Muscle layer of duodenum (tissue), 2 donors: ENCODE results near the gene TLCD3B.
A peak's percentile ranks its signal among the peaks of the same experiment; 100 is the strongest.

ENCODE experiments used
- H3K27ac ChIP-seq: one replicate; pipeline ENCODE4 v1.7.0; 2013; ENCODE audit warnings: mild to moderate bottlenecking, low read length
- H3K27me3 ChIP-seq: one replicate; pipeline ENCODE4 v1.7.0; 2013; ENCODE audit warnings: low read depth, mild to moderate bottlenecking, control low read depth, low read length
- H3K36me3 ChIP-seq, 2 donors: one replicate each; pipeline ENCODE4 v1.7.0; 2013; ENCODE audit warnings: low read length in 2 of 2, control low read depth in 1 of 2, mild to moderate bottlenecking in 1 of 2; ENCODE audit not compliant: insufficient read depth in 2 of 2, control insufficient read depth in 1 of 2
- H3K4me1 ChIP-seq, 2 donors: one replicate each; pipeline ENCODE4 v1.7.0; 2013; ENCODE audit warnings: low read length in 2 of 2, mild to moderate bottlenecking in 2 of 2, control low read depth in 1 of 2, moderate library complexity in 1 of 2; ENCODE audit not compliant: insufficient read depth in 2 of 2, control insufficient read depth in 1 of 2
- H3K4me3 ChIP-seq, 2 donors: one replicate each; pipeline ENCODE4 v1.7.0; 2013; ENCODE audit warnings: low read length in 2 of 2, low read depth in 1 of 2, mild to moderate bottlenecking in 1 of 2
- H3K9me3 ChIP-seq, 2 donors: one replicate each; pipeline ENCODE4 v1.7.0; 2013; ENCODE audit warnings: low read length in 2 of 2, control low read depth in 1 of 2, mild to moderate bottlenecking in 1 of 2; ENCODE audit not compliant: control insufficient read depth in 1 of 2
- donor health status: healthy.

Gene TLCD3B, protein sequence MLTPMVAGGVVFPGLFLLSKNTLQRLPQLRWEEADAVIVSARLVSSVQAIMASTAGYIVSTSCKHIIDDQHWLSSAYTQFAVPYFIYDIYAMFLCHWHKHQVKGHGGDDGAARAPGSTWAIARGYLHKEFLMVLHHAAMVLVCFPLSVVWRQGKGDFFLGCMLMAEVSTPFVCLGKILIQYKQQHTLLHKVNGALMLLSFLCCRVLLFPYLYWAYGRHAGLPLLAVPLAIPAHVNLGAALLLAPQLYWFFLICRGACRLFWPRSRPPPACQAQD

GRCh38 chr16:30030841-30031413, at the start of gene TLCD3B:
TSS of gene TLCD3B (minus strand) at chr16:30031271. CDS start at chr16:30030527, 744 bp downstream.
- no peaks in the 10 kb centered on the region for H3K9me3 ChIP-seq
- no peak within 1 kb of the TSS for H3K27ac ChIP-seq
- H3K4me1 ChIP-seq, result peaks cover 0 to 12% of the 10 kb centered on the region in 2 donors
- H3K27me3 ChIP-seq, result peaks cover 41% of the 10 kb centered on the region
- no peaks in the 10 kb centered on the region for H3K36me3 ChIP-seq
- peak within 1 kb of the TSS in 1 of 2 donors; percentile 32 for H3K4me3 ChIP-seq

DNA sequence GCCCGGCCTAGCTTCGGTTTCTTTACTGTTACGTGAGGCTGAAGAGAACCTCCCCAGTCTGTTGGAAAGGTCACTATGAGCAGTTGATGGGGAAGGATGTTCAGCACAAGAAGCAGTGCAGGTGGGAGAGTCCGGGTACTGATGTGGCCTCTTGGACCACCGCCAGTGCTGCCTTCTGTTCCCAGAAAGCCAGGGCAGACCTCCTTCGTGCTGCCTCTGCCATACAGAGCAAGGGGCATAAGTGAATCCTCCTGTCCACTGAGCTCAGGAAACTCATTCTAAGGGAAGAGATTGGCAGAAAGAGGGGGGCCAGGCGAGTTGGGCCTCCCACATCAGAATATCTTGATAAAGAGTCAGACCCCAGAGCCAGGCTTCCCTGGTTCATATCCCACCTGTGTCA, 48.4 kb upstream of the TLCD3B start:
- Histone ChIP-seq H3K27ac (no peak overlapping the region), H3K4me3 (no peak overlapping the region), H3K27me3 (no peaks in the 10 kb centered on the region), H3K9me3 (no peaks in the 10 kb centered on the region), H3K36me3 (peaks cover 46 to 62% of the 10 kb centered on the region in 2 donors), H3K4me1 (peaks cover 12 to 33% of the 10 kb centered on the region in 2 donors)

GRCh38 chr16:30078744-30079143, 47.7 kb upstream of the TLCD3B start:
- Histone ChIP-seq H3K4me3 (no peak overlapping the region), H3K27me3 (no peaks in the 10 kb centered on the region), H3K27ac (no peak overlapping the region), H3K36me3 (peaks cover 42 to 55% of the 10 kb centered on the region in 2 donors), H3K9me3 (no peaks in the 10 kb centered on the region), H3K4me1 (peaks cover 12 to 33% of the 10 kb centered on the region in 2 donors)

DNA sequence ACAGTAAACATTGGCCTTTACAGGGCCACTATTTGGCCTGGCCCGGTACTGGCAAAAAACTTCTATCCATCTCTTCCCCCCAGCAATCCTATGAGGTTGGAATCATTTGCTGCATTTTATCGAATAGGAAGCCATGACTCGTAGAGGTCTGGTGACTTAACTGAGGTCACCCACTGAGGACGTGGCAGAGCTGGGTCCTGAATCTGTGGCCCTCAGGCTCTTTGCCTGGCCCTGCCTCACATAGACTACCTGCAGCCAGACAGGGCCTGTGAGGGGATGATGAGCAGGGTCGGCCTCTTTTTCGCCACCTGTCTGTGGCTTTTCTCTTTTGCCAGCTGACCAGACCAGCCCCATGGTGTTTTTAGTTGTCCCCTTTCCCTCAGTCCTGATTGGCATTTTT, 46.6 kb upstream of the TLCD3B start:
- Histone ChIP-seq H3K4me3 (no peak overlapping the region), H3K27ac (no peak overlapping the region)

DNA sequence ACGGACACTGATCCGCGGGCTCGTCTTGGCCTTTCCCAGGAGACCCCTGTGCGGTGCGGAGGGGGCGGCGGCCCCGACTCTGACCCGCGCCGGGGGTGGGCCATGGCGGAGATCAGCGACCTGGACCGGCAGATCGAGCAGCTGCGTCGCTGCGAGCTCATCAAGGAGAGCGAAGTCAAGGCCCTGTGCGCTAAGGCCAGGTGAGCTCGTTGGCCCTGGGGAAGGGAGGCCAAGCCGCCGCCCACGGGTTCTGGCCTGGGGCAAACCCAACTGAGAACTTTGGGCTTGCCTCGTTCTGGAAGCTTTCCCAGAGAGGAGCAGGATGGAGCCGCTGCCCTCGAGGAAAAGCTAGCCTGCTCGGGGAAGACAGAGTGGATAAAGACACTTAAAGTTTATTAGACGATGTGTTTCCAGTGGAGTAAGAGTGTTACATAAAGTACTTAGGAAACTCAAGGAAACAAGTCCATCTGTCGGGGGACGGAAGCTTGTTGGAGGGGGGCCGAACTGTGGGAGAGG, 45.3 kb upstream of the TLCD3B start:
- no peaks in the 10 kb centered on the region for H3K9me3 ChIP-seq
- peaks cover 34 to 46% of the 10 kb centered on the region in 2 donors for H3K36me3 ChIP-seq
- H3K4me1 ChIP-seq, result peaks cover 12 to 33% of the 10 kb centered on the region in 2 donors

More for the DNA sequence above, 46.6 kb upstream of the TLCD3B start:
- Histone ChIP-seq H3K27me3 (no peaks in the 10 kb centered on the region), H3K4me1 (peaks cover 12 to 33% of the 10 kb centered on the region in 2 donors), H3K36me3 (peaks cover 31 to 44% of the 10 kb centered on the region in 2 donors), H3K9me3 (no peaks in the 10 kb centered on the region)

DNA sequence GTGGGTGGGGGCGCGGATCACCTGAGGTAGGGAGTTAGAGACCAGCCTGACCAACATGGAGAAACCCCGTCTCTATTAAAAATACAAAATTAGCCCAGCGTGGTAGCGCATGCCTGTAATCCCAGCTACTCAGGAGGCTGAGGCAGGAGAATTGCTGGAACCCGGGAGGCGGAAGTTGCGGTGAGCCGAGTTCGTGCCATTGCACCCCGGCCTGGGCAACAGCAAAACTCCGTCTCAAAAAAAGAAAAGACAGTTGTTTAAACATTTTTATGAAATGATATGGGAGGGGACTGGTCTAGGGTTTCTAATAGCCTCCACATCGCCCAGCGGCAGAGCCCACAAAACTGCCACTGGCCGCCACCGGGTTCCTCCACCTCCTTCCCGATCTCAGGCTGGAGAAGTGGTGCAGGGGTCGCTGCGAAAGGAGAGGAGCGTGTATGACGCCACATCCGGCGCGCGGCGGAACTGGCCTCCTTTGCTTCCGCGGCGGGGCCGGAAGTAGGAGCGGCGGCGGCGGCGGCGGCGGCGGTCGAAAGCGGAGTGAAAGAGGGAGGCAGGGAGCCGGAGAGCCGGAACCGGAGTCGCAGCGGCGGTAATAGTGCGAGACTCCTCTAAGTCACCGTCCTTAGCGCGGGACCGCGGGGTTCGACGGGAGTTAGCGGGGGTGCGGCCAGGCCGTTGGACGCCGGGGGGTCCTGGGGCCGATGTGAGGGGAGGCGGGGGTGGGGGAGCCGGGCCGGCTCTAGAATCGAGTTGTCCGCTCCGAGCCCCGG, 44.6 kb upstream of the TLCD3B start, which contains the start of gene PPP4C:
TSS of gene PPP4C (plus strand) at position 492 of the 773 bp plus-strand sequence. CDS start 384 bp downstream, outside the sequence.
- Histone ChIP-seq H3K36me3 (peaks cover 30 to 46% of the 10 kb centered on the region in 2 donors), H3K4me1 (peaks cover 12 to 33% of the 10 kb centered on the region in 2 donors)

More for the DNA sequence above, 45.3 kb upstream of the TLCD3B start:
- peak overlapping the region; percentile 89 to 91 for H3K4me3 ChIP-seq
- H3K27ac ChIP-seq, result peak overlapping the region; percentile 86
- H3K27me3 ChIP-seq, result no peaks in the 10 kb centered on the region

DNA sequence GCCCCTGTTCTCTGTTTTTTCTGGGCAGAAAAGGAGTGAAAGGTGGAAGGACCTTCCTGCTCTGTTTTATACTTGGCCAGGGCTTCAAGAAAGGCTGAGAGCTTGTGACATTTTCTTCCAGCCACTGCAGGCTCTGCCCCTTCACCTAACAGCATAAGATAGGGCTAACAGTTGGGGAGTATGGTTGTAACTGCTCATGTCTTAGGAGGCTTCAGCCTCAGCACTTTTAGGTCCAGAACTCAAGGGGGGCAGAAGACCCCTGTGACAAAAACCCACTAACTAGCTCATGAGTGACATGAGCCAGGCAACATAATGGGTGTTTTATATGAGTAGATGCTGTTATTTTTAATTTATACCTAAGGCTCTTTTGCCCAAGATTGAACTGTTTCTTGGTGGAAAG, 39.4 kb upstream of the TLCD3B start:
- Histone ChIP-seq H3K27ac (no peak overlapping the region), H3K4me1 (peaks cover 22 to 46% of the 10 kb centered on the region in 2 donors), H3K36me3 (peaks cover 44 to 53% of the 10 kb centered on the region in 2 donors), H3K9me3 (no peaks in the 10 kb centered on the region), H3K4me3 (no peak overlapping the region), H3K27me3 (no peaks in the 10 kb centered on the region)

More for the DNA sequence above, 44.6 kb upstream of the TLCD3B start, which contains the start of gene PPP4C:
- H3K4me3 ChIP-seq, result peak within 1 kb of the TSS; percentile 89 to 91
- H3K9me3 ChIP-seq, result no peaks in the 10 kb centered on the region
- H3K27ac ChIP-seq, result peak within 1 kb of the TSS; percentile 88
- H3K27me3 ChIP-seq, result no peaks in the 10 kb centered on the region

- H3K27me3 ChIP-seq, result no peaks in the 10 kb centered on the region
- peaks cover 20 to 41% of the 10 kb centered on the region in 2 donors for H3K4me1 ChIP-seq
- H3K36me3 ChIP-seq, result peaks cover 44 to 58% of the 10 kb centered on the region in 2 donors
- H3K9me3 ChIP-seq, result no peaks in the 10 kb centered on the region
- H3K27ac ChIP-seq, result no peak overlapping the region
- H3K4me3 ChIP-seq, result peak overlapping the region in 1 of 2 donors; percentile 39
These were observed 38.8 kb upstream of the TLCD3B start for GRCh38 chr16:30069611-30070462.

- H3K4me3 ChIP-seq, result peak overlapping the region in 1 of 2 donors; percentile 39
- no peaks in the 10 kb centered on the region for H3K27me3 ChIP-seq
- H3K4me1 ChIP-seq, result peaks cover 19 to 42% of the 10 kb centered on the region in 2 donors
- peaks cover 44 to 58% of the 10 kb centered on the region in 2 donors for H3K36me3 ChIP-seq
- peak overlapping the region; percentile 26 for H3K27ac ChIP-seq
- no peaks in the 10 kb centered on the region for H3K9me3 ChIP-seq
These were observed 37.9 kb upstream of the TLCD3B start for GRCh38 chr16:30068750-30069610.

DNA sequence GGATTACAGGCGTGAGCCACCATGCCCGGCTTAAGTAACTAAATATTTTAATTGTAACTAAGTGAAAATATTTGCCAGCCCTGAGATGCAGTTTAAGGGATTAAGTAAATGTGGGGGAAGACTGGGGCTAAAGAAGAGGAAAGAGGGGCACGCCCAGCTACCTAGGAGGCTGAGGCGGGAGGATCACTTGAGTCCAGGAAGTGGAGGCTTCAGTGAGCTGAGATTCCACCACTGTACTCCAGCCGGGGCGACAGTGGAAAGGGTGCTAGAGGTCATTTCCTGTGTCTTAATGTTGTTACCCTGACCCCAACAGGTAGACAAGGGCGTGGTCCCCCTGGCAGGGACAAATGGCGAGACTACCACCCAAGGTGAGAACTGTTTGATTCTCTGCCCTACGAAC, 37.3 kb upstream of the TLCD3B start:
- Histone ChIP-seq H3K9me3 (no peaks in the 10 kb centered on the region), H3K4me1 (peaks cover 22 to 49% of the 10 kb centered on the region in 2 donors), H3K27me3 (no peaks in the 10 kb centered on the region), H3K4me3 (peak overlapping the region in 1 of 2 donors; percentile 39), H3K36me3 (peaks cover 44 to 58% of the 10 kb centered on the region in 2 donors), H3K27ac (peak overlapping the region; percentile 26)
